HepG2 (cell line): ENCODE data around the gene ADGRB3. TPM values are rescaled to one million over a fixed set of nuclear protein-coding genes. Genes with fewer than 3 reads are reported as not detected.

ENCODE experiments used
- ATAC-seq: fragments of 200-7000 bp; cut with Tn5 transposase; 3 replicates; pipeline ENCODE4 v1.9.1; 2020; ENCODE audit warnings: mild to moderate bottlenecking, moderate library complexity
- BruUV-seq: library from RNA; stranded (reverse); fragments of 400-500 nt; replicated peaks from 2 replicates; lab custom pipeline; 2021; lab: Mats Ljungman, UMichigan
- CTCF ChIA-PET: fragments of 300-600 bp; formaldehyde crosslinking; extraction: SDS; loops from one replicate; lab custom pipeline; 2021; ENCODE audit warnings: low total read pairs, inconsistent platforms, low intra/inter-chr PET ratio; lab: Yijun Ruan, JAX
- POLR2A ChIA-PET: fragments of 350-600 bp; sonication (Branson Sonifier 250); formaldehyde crosslinking; loops from one replicate; lab custom pipeline; 2020; ENCODE audit warnings: antibody characterized with exemption, inconsistent platforms; lab: Yijun Ruan, JAX
- DNase-seq: peaks from one replicate; pipeline ENCODE4 v3.0.0-alpha.2; 2015; ENCODE audit warnings: low spot score
- FAIRE-seq: peaks from 3 replicates; lab custom pipeline; 2011; peaks lifted over from hg19 to GRCh38; lab: Jason Lieb, UNC
- H2AFZ ChIP-seq: one replicate; pipeline ENCODE4 v1.6.1; 2011; ENCODE audit warnings: low read length, inconsistent platforms
- H3K27ac ChIP-seq: fragments of 300-600 bp; 3 replicates; pipeline ENCODE4 v1.8.0; 2011; ENCODE audit warnings: mixed run types, mild to moderate bottlenecking, mixed read lengths, low read length, inconsistent platforms; ENCODE audit not compliant: insufficient read depth; ENCODE audit errors: extremely low read length
- H3K27me3 ChIP-seq, 2 experiments: fragments of 200-600 bp in 1 of 2; 2 replicates in 1 of 2; 3 replicates in 1 of 2; pipeline versions ENCODE4 v1.6.0 to v1.8.0; 2011; ENCODE audit warnings: low read length in 2 of 2, mild to moderate bottlenecking in 2 of 2, moderate library complexity in 2 of 2, inconsistent platforms in 1 of 2; ENCODE audit not compliant: insufficient read depth in 2 of 2, control insufficient read depth in 1 of 2
- H3K36me3 ChIP-seq, 2 experiments: fragments of 200-600 bp in 1 of 2; replicated peaks in 1 of 2; 2 replicates in 1 of 2; 3 replicates in 1 of 2; pipeline versions ENCODE4 v1.5.1 to v1.8.0; 2011; ENCODE audit warnings: low read length in 2 of 2, inconsistent platforms in 1 of 2; ENCODE audit not compliant: insufficient read depth in 2 of 2, control insufficient read depth in 1 of 2
- H3K4me1 ChIP-seq: 2 replicates; pipeline ENCODE4 v1.5.1; 2012; ENCODE audit warnings: low read length, inconsistent platforms; ENCODE audit not compliant: insufficient read depth
- H3K4me2 ChIP-seq: 2 replicates; pipeline ENCODE4 v1.6.0; 2011; ENCODE audit warnings: low read depth, low read length, inconsistent platforms
- H3K4me3 ChIP-seq, 3 experiments: fragments of 200-600 bp in 1 of 3; sonication (generic), shearing (Covaris generic) in 1 of 3; replicated peaks in 1 of 3; 2 replicates each; pipeline ENCODE4 v1.5.1; 2011 to 2016; ENCODE audit warnings: low read length in 3 of 3, inconsistent platforms in 2 of 3, low read depth in 2 of 3, mild to moderate bottlenecking in 2 of 3, control low read depth in 1 of 3, mixed read lengths in 1 of 3; ENCODE audit not compliant: insufficient read depth in 1 of 3
- H3K79me2 ChIP-seq: one replicate; pipeline ENCODE4 v1.6.1; 2011; ENCODE audit warnings: low read length, inconsistent platforms; ENCODE audit not compliant: insufficient read depth
- H3K9ac ChIP-seq: 2 replicates; pipeline ENCODE4 v1.6.0; 2011; ENCODE audit warnings: mild to moderate bottlenecking, low read depth, low read length, inconsistent platforms; ENCODE audit not compliant: insufficient read depth
- H3K9me3 ChIP-seq: 2 replicates; pipeline ENCODE4 v1.5.1; 2012; ENCODE audit warnings: mild to moderate bottlenecking, low read length
- H4K20me1 ChIP-seq: 2 replicates; pipeline ENCODE4 v1.6.0; 2011; ENCODE audit warnings: inconsistent platforms, mild to moderate bottlenecking, low read length, moderate library complexity; ENCODE audit not compliant: insufficient read depth
- BCL3 ChIP-seq: sonication (generic); formaldehyde crosslinking; IDR thresholded peaks from 2 replicates; pipeline ENCODE4 v1.5.1; 2020; ENCODE audit warnings: mild to moderate bottlenecking, missing genetic modification reagents, moderate library complexity
- CREBL2 ChIP-seq: sonication (generic); formaldehyde crosslinking; IDR thresholded peaks from 2 replicates; pipeline ENCODE4 v1.8.1; 2023; ENCODE audit warnings: missing genetic modification reagents, mild to moderate bottlenecking, borderline replicate concordance
- FOXK2 ChIP-seq: fragments of 450-650 bp; IDR thresholded peaks from 2 replicates; pipeline ENCODE4 v1.6.1; 2016
- GLI4 ChIP-seq: sonication (generic); formaldehyde crosslinking; IDR thresholded peaks from 2 replicates; pipeline ENCODE4 v1.5.1; 2020; ENCODE audit warnings: missing genetic modification reagents, mild to moderate bottlenecking, moderate library complexity, borderline replicate concordance
- IRF2 ChIP-seq: IDR thresholded peaks from 2 replicates; pipeline ENCODE4 v1.6.1; 2018; ENCODE audit warnings: missing genetic modification reagents, missing compliant biosample characterization
- ISX ChIP-seq: sonication (generic); formaldehyde crosslinking; conservative IDR thresholded peaks from 2 replicates; pipeline ENCODE4 v1.5.0; 2020; ENCODE audit warnings: missing genetic modification reagents
- JUN ChIP-seq: sonication (generic); formaldehyde crosslinking; IDR thresholded peaks from 2 replicates; pipeline ENCODE4 v1.4.0; 2020; ENCODE audit warnings: mild to moderate bottlenecking, missing genetic modification reagents
- KDM3A ChIP-seq: IDR thresholded peaks from 2 replicates; pipeline ENCODE4 v1.6.1; 2018; ENCODE audit warnings: low read depth, missing compliant biosample characterization
- KDM6A ChIP-seq: IDR thresholded peaks from 2 replicates; pipeline ENCODE4 v1.6.1; 2016; ENCODE audit warnings: low read depth
- MEIS2 ChIP-seq: sonication (generic); formaldehyde crosslinking; IDR thresholded peaks from 2 replicates; pipeline ENCODE4 v1.9.0; 2021; ENCODE audit warnings: mild to moderate bottlenecking, missing genetic modification reagents
- MTF2 ChIP-seq: sonication (generic); formaldehyde crosslinking; IDR thresholded peaks from 2 replicates; pipeline ENCODE4 v1.5.0; 2020; ENCODE audit warnings: missing genetic modification reagents, borderline replicate concordance
- PHF8 ChIP-seq: sonication (generic); formaldehyde crosslinking; IDR thresholded peaks from 2 replicates; pipeline ENCODE4 v1.5.0; 2020; ENCODE audit warnings: missing genetic modification reagents
- TOPORS ChIP-seq: sonication (generic); formaldehyde crosslinking; IDR thresholded peaks from 2 replicates; pipeline ENCODE4 v1.8.0; 2023; ENCODE audit warnings: mild to moderate bottlenecking, missing genetic modification reagents
- ZC3H4 ChIP-seq: sonication (generic); formaldehyde crosslinking; IDR thresholded peaks from 2 replicates; pipeline ENCODE4 v1.4.0; 2020; ENCODE audit warnings: missing genetic modification reagents, borderline replicate concordance
- ZMAT3 ChIP-seq: sonication (generic); formaldehyde crosslinking; conservative IDR thresholded peaks from 2 replicates; pipeline ENCODE4 v1.7.0; 2021; ENCODE audit warnings: missing genetic modification reagents
- ZNF569 ChIP-seq: sonication (generic); formaldehyde crosslinking; IDR thresholded peaks from 2 replicates; pipeline ENCODE4 v1.5.0; 2020; ENCODE audit warnings: mild to moderate bottlenecking, missing genetic modification reagents, moderate library complexity, borderline replicate concordance
- ZNF576 ChIP-seq: sonication (generic); formaldehyde crosslinking; IDR thresholded peaks from 2 replicates; pipeline ENCODE4 v1.4.0; 2020; ENCODE audit warnings: mild to moderate bottlenecking, missing genetic modification reagents
- ZNF770 ChIP-seq: sonication (generic); formaldehyde crosslinking; IDR thresholded peaks from 2 replicates; pipeline ENCODE4 v1.5.0; 2020; ENCODE audit warnings: mild to moderate bottlenecking, missing genetic modification reagents
- ZNF782 ChIP-seq: sonication (generic); formaldehyde crosslinking; IDR thresholded peaks from 2 replicates; pipeline ENCODE4 v1.4.0; 2020; ENCODE audit warnings: missing genetic modification reagents, mild to moderate bottlenecking, borderline replicate concordance
- in situ Hi-C: cut with HindIII; loops from 2 replicates; pipeline ENCODE4 v1.10.0; 2017; ENCODE audit warnings: low pct_unique_long_range_greater_than_20kb; ENCODE audit not compliant: extremely low pct_ligation_motif_present
- intact Hi-C: fragments of 100-400 bp; cut with micrococcal nuclease; formaldehyde crosslinking; loops from one replicate; pipeline ENCODE4 v1.10.0; 2022; ENCODE audit not compliant: unreplicated experiment
- polyA plus RNA-seq, 8 experiments: library from polyadenylated mRNA; depleted of rRNA in 3 of 8; stranded (reverse) in 7 of 8; unstranded in 1 of 8; fragments of >200 nt; fragmentation: Illumina TruSeq in 4 of 8; extraction: Trizol in 4 of 8; gene quantifications; 2 replicates each; pipeline versions ENCODE4 v1.2.1 to v1.2.3, GENCODE V29; 2011 to 2016; ENCODE audit warnings: low read depth in 4 of 8, missing spikeins in 1 of 8, mixed read lengths in 1 of 8; ENCODE audit not compliant: insufficient read depth in 1 of 8
- total RNA-seq, 5 experiments: library from RNA; depleted of rRNA; stranded (reverse); fragments of >200 nt; fragmentation: Illumina TruSeq; extraction: Trizol; gene quantifications; 2 replicates each; pipeline ENCODE4 v1.2.3, GENCODE V29; 2016; ENCODE audit warnings: low read depth in 1 of 5

ADGRB3 gene
- total and polyA plus RNA-seq, 2 of the 13 experiments (the other 11 are each of a cell fraction or from before 2014, with no cell fraction given) = not detected

- DNase-seq (no peak), ATAC-seq (no peak), FAIRE-seq (no peak)
- H3K79me2 ChIP-seq = no peaks in the 10 kb centered on the region
- no peaks in the 10 kb centered on the region for H3K9me3 ChIP-seq
- H3K36me3 ChIP-seq = no peaks in the 10 kb centered on the region
- no peak overlapping the region for H3K27ac ChIP-seq
- CTCF ChIA-PET = no interaction called here
- no peaks in the 10 kb centered on the region for H4K20me1 ChIP-seq
- no TSS peak for BruUV-seq
- H3K9ac ChIP-seq = no peak overlapping the region
- in situ Hi-C loops (no loop called here), intact Hi-C loops (no loop called here)
- H2AFZ ChIP-seq = no peak overlapping the region
- no peaks in the 10 kb centered on the region for H3K4me1 ChIP-seq
- H3K27me3 ChIP-seq = no peaks in the 10 kb centered on the region
- no peak for TF ChIP-seq ZNF770
- no peak for TF ChIP-seq JUN (CRISPR knock-in tag)
- no peak for TF ChIP-seq ZNF576 (CRISPR knock-in tag)
- no peak for TF ChIP-seq ZNF782 (CRISPR knock-in tag)
- no peak for TF ChIP-seq ZMAT3
- TF ChIP-seq CREBL2 (CRISPR knock-in tag) = no peak
- TF ChIP-seq BCL3 (CRISPR knock-in tag) = no peak
- TF ChIP-seq PHF8 = no peak
- TF ChIP-seq ZNF569 (CRISPR knock-in tag) = no peak
- no peak for TF ChIP-seq ISX (CRISPR knock-in tag)
- TF ChIP-seq TOPORS = no peak
- no peak for TF ChIP-seq KDM3A (CRISPR knock-in tag)
- TF ChIP-seq GLI4 (CRISPR knock-in tag) = no peak
- TF ChIP-seq MEIS2 (CRISPR knock-in tag) = no peak
- no peak for TF ChIP-seq MTF2 (CRISPR knock-in tag)
- no peak for TF ChIP-seq IRF2
- TF ChIP-seq FOXK2 = no peak
- no peak for TF ChIP-seq KDM6A
- no peak for TF ChIP-seq ZC3H4
- POLR2A ChIA-PET = no interaction called here
- no peak overlapping the region for H3K4me3 ChIP-seq
- H3K4me2 ChIP-seq = no peak overlapping the region
Observed at GRCh38 chr6:68975816-68976215, 340.7 kb downstream of the ADGRB3 start.
